CD4-positive, CD25-positive, alpha-beta regulatory T cell (primary cell): ENCODE measurements around the gene USP2. TPM values are rescaled to one million over a fixed set of nuclear protein-coding genes. Genes with fewer than 3 reads are reported as not detected.

Experiments
- ATAC-seq, 2 donors: fragments of 150-1000 bp; cut with Tn5 transposase; one replicate each; pipeline ENCODE4 v1.10.0; 2021; ENCODE audit warnings: low read depth in 2 of 2, moderate number of reproducible peaks in 2 of 2, moderate library complexity in 1 of 2
- DNase-seq, 3 donors: peaks; one replicate each; pipeline versions ENCODE4 v3.0.0 to v3.0.0-alpha.2; 2012 to 2022; ENCODE audit warnings: mixed read lengths in 1 of 3
- H3K27ac ChIP-seq: one replicate; pipeline ENCODE4 v1.7.0; 2013; ENCODE audit warnings: mild to moderate bottlenecking, low read length; ENCODE audit not compliant: insufficient read depth, poor library complexity, severe bottlenecking
- H3K27me3 ChIP-seq: one replicate; pipeline ENCODE4 v1.7.0; 2013; ENCODE audit warnings: low read length; ENCODE audit not compliant: control insufficient read depth, insufficient read depth
- H3K36me3 ChIP-seq: one replicate; pipeline ENCODE4 v1.7.0; 2013; ENCODE audit warnings: mild to moderate bottlenecking, low read length, moderate library complexity; ENCODE audit not compliant: control insufficient read depth, insufficient read depth
- H3K4me1 ChIP-seq: 2 replicates; pipeline ENCODE4 v1.7.0; 2013; ENCODE audit warnings: mild to moderate bottlenecking, low read length; ENCODE audit not compliant: insufficient read depth, control insufficient read depth, poor library complexity, severe bottlenecking
- H3K4me3 ChIP-seq: one replicate; pipeline ENCODE4 v1.7.0; 2013; ENCODE audit warnings: low read depth, mild to moderate bottlenecking, low read length, moderate library complexity
- H3K9me3 ChIP-seq, 2 experiments: 1 replicate in 1 of 2; 2 replicates in 1 of 2; pipeline ENCODE4 v1.7.0; 2013; ENCODE audit warnings: low read length in 2 of 2, mild to moderate bottlenecking in 1 of 2, moderate library complexity in 1 of 2; ENCODE audit not compliant: control insufficient read depth in 2 of 2
- H3K27ac Mint-ChIP-seq, 3 donors: one replicate each; pipeline ENCODE4 v1.8.0; 2020 to 2022; ENCODE audit warnings: mild to moderate bottlenecking in 3 of 3, mixed read lengths in 3 of 3, moderate library complexity in 2 of 3
- H3K27me3 Mint-ChIP-seq: one replicate; pipeline ENCODE4 v1.8.0; 2022; ENCODE audit warnings: mild to moderate bottlenecking, mixed read lengths
- H3K36me3 Mint-ChIP-seq: one replicate; pipeline ENCODE4 v1.8.0; 2020; ENCODE audit warnings: mixed read lengths
- H3K4me1 Mint-ChIP-seq, 4 donors: one replicate each; pipeline ENCODE4 v1.8.0; 2020 to 2022; ENCODE audit warnings: mixed read lengths in 4 of 4, mild to moderate bottlenecking in 1 of 4
- H3K4me3 Mint-ChIP-seq, 4 donors: one replicate each; pipeline ENCODE4 v1.8.0; 2020 to 2022; ENCODE audit warnings: mild to moderate bottlenecking in 4 of 4, mixed read lengths in 4 of 4, moderate library complexity in 3 of 4
- H3K9me3 Mint-ChIP-seq, 7 donors: one replicate each; pipeline ENCODE4 v1.8.0; 2020 to 2022; ENCODE audit warnings: mixed read lengths in 7 of 7, mild to moderate bottlenecking in 3 of 7, moderate library complexity in 2 of 7
- polyA plus RNA-seq, 4 donors: library from polyadenylated mRNA; unstranded; fragments of 300-500 nt; fragmentation: Illumina TruSeq; gene quantifications; one replicate each; pipeline ENCODE4 v1.2.3, GENCODE V29; 2021
- total RNA-seq: library from RNA; stranded (reverse); gene quantifications from one replicate; pipeline ENCODE4 v1.2.3, GENCODE V29; 2022

Gene USP2
- total and polyA plus RNA-seq, 5 donors from 2014 or later: 0.22 to 1.6 TPM; not detected in 3

DNA sequence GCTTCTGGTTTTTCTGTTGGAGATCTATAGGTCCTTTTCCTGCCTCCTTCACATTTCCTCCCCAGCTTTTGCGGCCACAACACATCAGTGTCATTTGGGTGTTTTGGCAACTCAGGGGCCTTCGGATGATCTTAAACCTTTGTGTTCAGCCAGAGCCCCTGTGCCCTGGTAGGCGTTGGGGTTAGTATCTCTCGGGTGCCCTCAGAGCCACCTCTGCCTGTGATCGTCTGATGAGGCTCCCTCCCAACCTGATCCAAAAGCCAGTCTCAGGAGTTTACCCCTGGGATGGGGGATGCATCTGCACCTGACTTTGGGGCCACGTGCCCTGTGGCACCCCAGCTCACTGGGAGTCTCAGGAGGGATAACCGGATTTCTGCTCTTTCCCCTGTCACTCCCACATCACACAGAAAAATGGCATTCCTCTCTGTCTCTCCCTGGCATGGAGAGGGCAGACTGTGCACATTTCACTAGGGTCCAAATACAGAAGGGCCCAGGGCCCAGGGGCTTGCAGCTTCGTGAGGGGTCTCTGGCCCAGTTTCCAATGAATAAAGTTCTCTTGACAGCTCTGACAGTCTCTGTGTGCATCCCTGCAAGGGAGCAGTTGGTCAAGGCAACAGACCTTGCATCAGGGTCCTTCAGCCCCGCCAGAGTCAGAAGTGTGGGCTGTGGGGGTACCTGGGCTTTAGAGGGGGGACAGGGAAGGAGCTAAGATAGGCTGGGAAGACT, 44.6 kb downstream of the USP2 start:
- DNase-seq: no peak
- H3K4me1 ChIP-seq: peaks cover 41% of the 10 kb centered on the region

DNA sequence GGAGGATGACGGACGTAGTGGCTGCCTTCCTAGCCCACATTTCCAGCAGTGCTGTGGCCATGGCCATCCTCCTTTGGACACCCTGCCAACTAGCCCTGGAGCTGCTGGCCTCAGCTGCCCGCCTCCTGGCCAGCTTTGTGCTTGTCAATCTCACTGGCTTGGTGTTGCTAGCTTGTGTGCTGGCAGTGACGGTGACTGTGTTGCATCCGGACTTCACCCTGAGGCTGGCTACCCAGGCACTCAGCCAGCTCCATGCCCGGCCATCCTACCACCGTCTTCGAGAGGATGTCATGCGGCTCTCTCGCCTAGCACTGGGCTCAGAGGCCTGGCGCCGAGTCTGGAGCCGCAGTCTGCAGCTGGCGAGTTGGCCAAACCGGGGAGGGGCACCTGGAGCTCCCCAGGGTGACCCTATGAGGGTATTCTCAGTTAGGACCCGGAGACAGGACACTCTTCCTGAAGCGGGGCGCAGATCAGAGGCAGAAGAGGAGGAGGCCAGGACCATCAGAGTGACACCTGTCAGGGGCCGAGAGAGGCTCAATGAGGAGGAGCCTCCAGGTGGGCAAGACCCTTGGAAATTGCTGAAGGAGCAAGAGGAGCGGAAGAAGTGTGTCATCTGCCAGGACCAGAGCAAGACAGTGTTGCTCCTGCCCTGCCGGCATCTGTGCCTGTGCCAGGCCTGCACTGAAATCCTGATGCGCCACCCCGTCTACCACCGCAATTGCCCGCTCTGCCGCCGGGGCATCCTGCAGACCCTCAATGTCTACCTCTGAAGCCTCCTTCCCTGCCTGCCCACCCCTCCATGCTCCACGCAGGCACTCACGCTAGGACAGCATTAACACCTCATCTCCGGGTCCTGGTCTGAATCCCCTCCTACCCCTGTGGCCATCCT, 45.6 kb downstream of the USP2 start:
- no peaks in the 10 kb centered on the region for H3K36me3 ChIP-seq
- no peaks in the 10 kb centered on the region for H3K9me3 ChIP-seq
- H3K4me1 ChIP-seq: peaks cover 40% of the 10 kb centered on the region
- Mint-ChIP-seq H3K9me3 (peaks cover 0 to 5% (median 0%) of the 10 kb centered on the region in 7 donors), H3K27ac (peak overlapping the region in 1 of 3 donors; percentile 97), H3K4me3 (peak overlapping the region; percentile 93 to 98 (median 96)), H3K36me3 (peaks cover 11% of the 10 kb centered on the region), H3K4me1 (peaks cover 12 to 60% (median 30%) of the 10 kb centered on the region in 4 donors), H3K27me3 (peaks cover 31% of the 10 kb centered on the region)
- DNase-seq (no peak), ATAC-seq (no peak)
- H3K4me3 ChIP-seq: no peak overlapping the region
- peaks cover 2% of the 10 kb centered on the region for H3K27me3 ChIP-seq
- no peak overlapping the region for H3K27ac ChIP-seq

More for the DNA sequence above, 44.6 kb downstream of the USP2 start:
- Mint-ChIP-seq H3K4me1 (peaks cover 12 to 65% (median 33%) of the 10 kb centered on the region in 4 donors), H3K4me3 (peak overlapping the region; percentile 74 to 94 (median 84)), H3K27ac (peak overlapping the region in 1 of 3 donors; percentile 25), H3K36me3 (peaks cover 11% of the 10 kb centered on the region), H3K27me3 (peaks cover 41% of the 10 kb centered on the region), H3K9me3 (peaks cover 0 to 5% (median 0%) of the 10 kb centered on the region in 7 donors)
- Histone ChIP-seq H3K27ac (no peak overlapping the region), H3K27me3 (peaks cover 4% of the 10 kb centered on the region), H3K9me3 (no peaks in the 10 kb centered on the region), H3K4me3 (no peak overlapping the region), H3K36me3 (no peaks in the 10 kb centered on the region)
- no peak for ATAC-seq

- ATAC-seq: no peak
- Histone ChIP-seq H3K4me1 (peaks cover 33% of the 10 kb centered on the region), H3K36me3 (no peaks in the 10 kb centered on the region), H3K4me3 (peak overlapping the region; percentile 84), H3K27ac (peak overlapping the region; percentile 81), H3K27me3 (no peaks in the 10 kb centered on the region), H3K9me3 (no peaks in the 10 kb centered on the region)
- Mint-ChIP-seq H3K4me3 (peak overlapping the region; percentile 94 to 98 (median 97)), H3K9me3 (peaks cover 0 to 5% (median 0%) of the 10 kb centered on the region in 7 donors), H3K27ac (peak overlapping the region; percentile 87 to 99 (median 97)), H3K36me3 (peaks cover 11% of the 10 kb centered on the region), H3K27me3 (peaks cover 36% of the 10 kb centered on the region), H3K4me1 (peaks cover 12 to 58% (median 29%) of the 10 kb centered on the region in 4 donors)
- DNase-seq: no peak
These were observed 46.3 kb downstream of the USP2 start for GRCh38 chr11:119335091-119335654.

- Histone ChIP-seq H3K27ac (peak within 1 kb of the TSS; percentile 81), H3K36me3 (no peaks in the 10 kb centered on the region), H3K4me1 (peaks cover 24% of the 10 kb centered on the region), H3K27me3 (peaks cover 3% of the 10 kb centered on the region), H3K9me3 (no peaks in the 10 kb centered on the region), H3K4me3 (peak within 1 kb of the TSS; percentile 84)
- DNase-seq (peak; percentile 92 to 98 (median 95)), ATAC-seq (peak; percentile 96 to 97)
- peaks cover 0 to 4% (median 0%) of the 10 kb centered on the region in 7 donors for H3K9me3 Mint-ChIP-seq
- H3K27ac Mint-ChIP-seq: peak within 1 kb of the TSS; percentile 87 to 99 (median 97)
- H3K36me3 Mint-ChIP-seq: peaks cover 11% of the 10 kb centered on the region
- peaks cover 42% of the 10 kb centered on the region for H3K27me3 Mint-ChIP-seq
- H3K4me1 Mint-ChIP-seq: peaks cover 12 to 57% (median 27%) of the 10 kb centered on the region in 4 donors
- peak within 1 kb of the TSS; percentile 94 to 98 (median 97) for H3K4me3 Mint-ChIP-seq
These were observed 47.1 kb downstream of the USP2 start, which contains the start of gene RNF26 for GRCh38 chr11:119334174-119334930. TSS of gene RNF26 (plus strand) at chr11:119334527. CDS start at chr11:119335123, 596 bp downstream.

DNA sequence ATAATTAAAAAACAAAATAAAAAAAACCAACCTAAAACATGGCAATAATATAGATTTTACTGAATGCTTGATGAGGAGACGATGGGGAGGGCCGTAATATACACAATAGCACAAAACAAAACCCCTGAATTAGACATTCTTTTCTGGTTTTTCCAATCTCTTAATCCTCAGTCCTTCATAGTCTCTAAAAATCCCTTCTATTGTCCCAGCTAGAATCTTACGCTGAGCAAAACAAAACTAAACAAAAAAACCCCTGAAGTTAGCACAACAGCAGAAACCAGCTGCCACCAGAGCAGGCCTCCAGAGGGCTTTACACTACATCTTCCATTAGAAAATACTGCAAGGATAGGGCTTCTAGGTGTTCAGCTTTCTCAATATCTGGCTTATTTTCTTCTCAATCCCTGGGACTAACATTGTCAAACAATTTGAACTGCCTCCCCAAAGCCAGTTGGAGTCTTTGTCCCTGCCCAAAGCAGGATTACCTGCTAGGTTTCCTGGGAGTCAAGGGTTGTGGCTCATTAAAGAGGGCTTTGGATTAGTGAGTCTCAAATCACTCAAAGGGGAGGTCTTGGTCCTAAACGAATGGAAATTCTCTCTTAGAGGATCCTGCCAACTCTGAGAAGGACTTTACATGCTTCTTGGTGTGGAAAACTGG, 49.3 kb downstream of the USP2 start:
- Mint-ChIP-seq H3K9me3 (no peaks in the 10 kb centered on the region), H3K27me3 (peaks cover 35% of the 10 kb centered on the region), H3K36me3 (peaks cover 5% of the 10 kb centered on the region), H3K4me3 (peak overlapping the region; percentile 68 to 98 (median 95)), H3K27ac (peak overlapping the region in 1 of 3 donors; percentile 97), H3K4me1 (peaks cover 7 to 38% (median 19%) of the 10 kb centered on the region in 4 donors)
- H3K4me3 ChIP-seq: no peak overlapping the region
- peaks cover 4% of the 10 kb centered on the region for H3K27me3 ChIP-seq
- no peaks in the 10 kb centered on the region for H3K9me3 ChIP-seq
- ATAC-seq (no peak), DNase-seq (no peak)
- H3K27ac ChIP-seq: no peak overlapping the region
- H3K36me3 ChIP-seq: no peaks in the 10 kb centered on the region
- H3K4me1 ChIP-seq: peaks cover 16% of the 10 kb centered on the region

GRCh38 chr11:119330237-119330636, 51.3 kb downstream of the USP2 start:
- Histone ChIP-seq H3K36me3 (no peaks in the 10 kb centered on the region), H3K27ac (no peak overlapping the region), H3K4me1 (peaks cover 13% of the 10 kb centered on the region), H3K4me3 (no peak overlapping the region), H3K27me3 (peaks cover 4% of the 10 kb centered on the region), H3K9me3 (no peaks in the 10 kb centered on the region)
- H3K27me3 Mint-ChIP-seq: peaks cover 35% of the 10 kb centered on the region
- no peak for DNase-seq
- H3K9me3 Mint-ChIP-seq: no peaks in the 10 kb centered on the region
- no peak overlapping the region for H3K27ac Mint-ChIP-seq
- ATAC-seq: no peak
- H3K36me3 Mint-ChIP-seq: no peaks in the 10 kb centered on the region
- peak overlapping the region in 2 of 4 donors; percentile 2 to 73 for H3K4me3 Mint-ChIP-seq
- peaks cover 4 to 21% (median 11%) of the 10 kb centered on the region in 4 donors for H3K4me1 Mint-ChIP-seq
